A549 (cell line): Measurements from ENCODE around the gene RTEL1. TPM values are rescaled to one million over a fixed set of nuclear protein-coding genes. Genes with fewer than 3 reads are reported as not detected.

Experiments used
- ATAC-seq, 2 experiments: fragments of 200-7000 bp in 1 of 2; fragments of >200 bp in 1 of 2; cut with Nextera tagmentation in 1 of 2; cut with Tn5 transposase in 1 of 2; 3 replicates each; pipeline versions ENCODE4 v1.8.0 to v1.9.1; 2018 to 2020; ENCODE audit warnings: mild to moderate bottlenecking in 1 of 2, moderate library complexity in 1 of 2
- CTCF ChIA-PET: fragments of 300-600 bp; sonication (Branson Sonifier 250); formaldehyde crosslinking; extraction: SDS; loops from one replicate; lab custom pipeline; 2021; ENCODE audit warnings: antibody characterized with exemption, inconsistent platforms; lab: Yijun Ruan, JAX
- POLR2A ChIA-PET: fragments of 350-600 bp; formaldehyde crosslinking; extraction: SDS; loops from one replicate; lab custom pipeline; 2021; ENCODE audit warnings: antibody characterized with exemption, inconsistent platforms; lab: Yijun Ruan, JAX
- DNase-seq, 2 experiments: peaks; one replicate each; pipeline versions ENCODE4 v3.0.0 to v3.0.0-alpha.2; 2011 to 2016; ENCODE audit warnings: low read depth in 1 of 2, low spot score in 1 of 2
- FAIRE-seq: peaks from 2 replicates; lab custom pipeline; 2011; peaks lifted over from hg19 to GRCh38; lab: Jason Lieb, UNC
- H3K27ac ChIP-seq, 2 experiments: fragments of >200 bp; sonication (Bioruptor Twin); formaldehyde crosslinking; 3 replicates each; pipeline ENCODE4 v1.5.1; 2016 to 2017
- H3K4me1 ChIP-seq: fragments of >200 bp; sonication (Bioruptor Twin); formaldehyde crosslinking; 3 replicates; pipeline ENCODE4 v1.6.1; 2016
- H3K4me2 ChIP-seq: fragments of >200 bp; sonication (Bioruptor Twin); formaldehyde crosslinking; 3 replicates; pipeline ENCODE4 v1.6.1; 2016
- H3K4me3 ChIP-seq: fragments of >200 bp; sonication (Bioruptor Twin); formaldehyde crosslinking; 3 replicates; pipeline ENCODE4 v1.5.1; 2016
- H3K9me3 ChIP-seq: fragments of >200 bp; sonication (Bioruptor Twin); formaldehyde crosslinking; 3 replicates; pipeline ENCODE4 v1.6.1; 2016
- ATOH8 ChIP-seq: fragments of 250-450 bp; sonication (Bioruptor Pico); IDR thresholded peaks from 2 replicates; pipeline ENCODE4 v1.5.0; 2020; ENCODE audit warnings: low read depth, mild to moderate bottlenecking, moderate library complexity
- BHLHE40 ChIP-seq: IDR thresholded peaks from 2 replicates; pipeline ENCODE4 v1.6.1; 2012; ENCODE audit warnings: low read depth, low read length, inconsistent platforms
- CBX8 ChIP-seq: fragments of 200-600 bp; sonication (generic); IDR thresholded peaks from 2 replicates; pipeline ENCODE4 v1.6.1; 2016
- E2F6 ChIP-seq: IDR thresholded peaks from 2 replicates; pipeline ENCODE4 v1.6.1; 2012; ENCODE audit warnings: low read depth, borderline replicate concordance
- ELK1 ChIP-seq: fragments of 150-350 bp; IDR thresholded peaks from 2 replicates; pipeline ENCODE4 v1.6.1; 2014; ENCODE audit warnings: low read depth, mild to moderate bottlenecking, low read length
- ESRRA ChIP-seq: fragments of 150-350 bp; IDR thresholded peaks from 2 replicates; pipeline ENCODE4 v1.6.1; 2014; ENCODE audit warnings: mild to moderate bottlenecking, low read length, borderline replicate concordance
- FOSB ChIP-seq: fragments of 250-450 bp; sonication (Bioruptor Pico); IDR thresholded peaks from 2 replicates; pipeline ENCODE4 v1.5.0; 2020; ENCODE audit warnings: mild to moderate bottlenecking, moderate library complexity
- GATA3 ChIP-seq: IDR thresholded peaks from 2 replicates; pipeline ENCODE4 v1.6.1; 2012; ENCODE audit warnings: borderline replicate concordance
- HDAC2 ChIP-seq: fragments of 200-600 bp; sonication (generic); IDR thresholded peaks from 2 replicates; pipeline ENCODE4 v1.6.1; 2016
- HEYL ChIP-seq: fragments of 250-450 bp; sonication (Bioruptor Pico); IDR thresholded peaks from 2 replicates; pipeline ENCODE4 v1.8.0; 2021; ENCODE audit warnings: mild to moderate bottlenecking, moderate library complexity
- HOXB5 ChIP-seq: fragments of 250-450 bp; sonication (Bioruptor Pico); IDR thresholded peaks from 2 replicates; pipeline ENCODE4 v1.5.0; 2020; ENCODE audit warnings: mild to moderate bottlenecking, moderate library complexity
- JUN ChIP-seq, 2 experiments: fragments of >200 bp; sonication (Bioruptor Twin); formaldehyde crosslinking; IDR thresholded peaks; 2 replicates in 1 of 2; 3 replicates in 1 of 2; pipeline ENCODE4 v1.6.1; 2016 to 2017
- KDM1A ChIP-seq: fragments of 200-600 bp; sonication (generic); IDR thresholded peaks from 2 replicates; pipeline ENCODE4 v1.6.1; 2016; ENCODE audit warnings: low read depth, mild to moderate bottlenecking
- MAFK ChIP-seq: fragments of 450-650 bp; IDR thresholded peaks from 2 replicates; pipeline ENCODE4 v1.6.1; 2014; ENCODE audit not compliant: partially characterized antibody
- MAZ ChIP-seq: fragments of 150-350 bp; IDR thresholded peaks from 2 replicates; pipeline ENCODE4 v1.6.1; 2014; ENCODE audit warnings: antibody characterized with exemption, low read depth, low read length, borderline replicate concordance
- NFE2L2 ChIP-seq: fragments of 150-350 bp; conservative IDR thresholded peaks from 2 replicates; pipeline ENCODE4 v1.6.1; 2014; ENCODE audit warnings: low read length
- POLR2A ChIP-seq: IDR thresholded peaks from 2 replicates; pipeline ENCODE4 v1.6.1; 2012; ENCODE audit warnings: mild to moderate bottlenecking, low read length
- RCOR1 ChIP-seq: fragments of 150-350 bp; IDR thresholded peaks from 2 replicates; pipeline ENCODE4 v1.6.1; 2014; ENCODE audit warnings: antibody characterized with exemption, low read length, low read depth
- REST ChIP-seq: fragments of 200-600 bp; sonication (generic); IDR thresholded peaks from 2 replicates; pipeline ENCODE4 v1.6.1; 2016; ENCODE audit warnings: antibody characterized with exemption, mild to moderate bottlenecking, moderate library complexity
- SREBF2 ChIP-seq: fragments of 450-650 bp; IDR thresholded peaks from 2 replicates; pipeline ENCODE4 v1.6.1; 2014; ENCODE audit warnings: mild to moderate bottlenecking, moderate library complexity
- ZNF302 ChIP-seq: fragments of 250-450 bp; sonication (Bioruptor Pico); IDR thresholded peaks from 2 replicates; pipeline ENCODE4 v1.9.0; 2021; ENCODE audit warnings: inconsistent platforms, mild to moderate bottlenecking, moderate library complexity
- WGBS: methylation state at CpG from one replicate; pipeline ENCODE4 v1.1.6; 2017; ENCODE audit errors: missing lambda C conversion rate; 5-methylcytosine and 5-hydroxymethylcytosine counted together
- polyA plus RNA-seq, 4 experiments: library from polyadenylated mRNA; depleted of rRNA in 3 of 4; stranded (reverse); fragments of >200 nt; fragmentation: RNase III in 1 of 4; extraction: RNeasy Plus Mini Kit Qiagen cat#74134 plus additional on column Dnase treatment in 1 of 4; gene quantifications; 2 replicates in 3 of 4; 3 replicates in 1 of 4; pipeline ENCODE4 v1.2.3, GENCODE V29; 2011 to 2017

Gene RTEL1
- polyA plus RNA-seq, 2 of the 4 experiments (the other 2 are of a cell fraction): 11.3 to 12.6 TPM

- TF ChIP-seq REST: no peak
- TF ChIP-seq HEYL (CRISPR knock-in tag): no peak
- no peak for TF ChIP-seq NFE2L2
Measured at GRCh38 chr20:63655249-63655648, 2.9 kb upstream of the RTEL1 start (continued).

- DNase-seq: no peak
- 78% methylated on average over 3 of the region's 3 CpGs for WGBS
- H3K4me2 ChIP-seq: no peak overlapping the region
- TF ChIP-seq HDAC2 (no peak), MAFK (no peak), ELK1 (no peak), POLR2A (no peak), ESRRA (no peak), SREBF2 (no peak), KDM1A (no peak)
- TF ChIP-seq, all 56 proteins: peak for 0
- ATAC-seq: no peak
- H3K9me3 ChIP-seq: no peaks in the 10 kb centered on the region
- ChIA-PET CTCF (interaction anchor here (1.0 kb wide), 1 partner anchor 119 kb away, joined by 3 read pairs; no protein-coding TSS in a partner anchor), POLR2A (no interaction called here)
- peaks cover 20% of the 10 kb centered on the region for H3K4me1 ChIP-seq
- no peak overlapping the region for H3K4me3 ChIP-seq
- H3K27ac ChIP-seq: no peak overlapping the region
- no peak for FAIRE-seq
Measured at GRCh38 chr20:63656451-63656850, 1.7 kb upstream of the RTEL1 start.

- H3K4me1 ChIP-seq: peaks cover 16% of the 10 kb centered on the region
- POLR2A ChIA-PET: interaction anchor here (1.1 to 1.2 kb wide), 3 partner anchors 25 to 50 kb away, joined by 4 to 6 read pairs (median 5); partner anchors contain the start of genes ARFRP1, GMEB2 and ZGPAT
- no peak for TF ChIP-seq GATA3
- TF ChIP-seq BHLHE40: no peak
- no peak for FAIRE-seq
- H3K27ac ChIP-seq: peak overlapping the region in 1 of 2 experiments; percentile 93; a peak in 4 of 6 replicates
- H3K4me2 ChIP-seq: 0 out of 3 replicates have a peak overlapping the region, but pooled peaks have one; percentile 33
- no peaks in the 10 kb centered on the region for H3K9me3 ChIP-seq
- WGBS: 75% methylated on average over 19 of the region's 31 CpGs
- CTCF ChIA-PET: no interaction called here
- DNase-seq: no peak
- H3K4me3 ChIP-seq: no peak overlapping the region
- no peak for ATAC-seq
Measured at GRCh38 chr20:63657260-63657936, 714 bp upstream of the RTEL1 start.

- DNase-seq: no peak
- no peak for TF ChIP-seq GATA3
- no peak for TF ChIP-seq FOSB
- TF ChIP-seq ESRRA: no peak
- no peak for TF ChIP-seq REST
- no peak for TF ChIP-seq ATOH8
- TF ChIP-seq HOXB5 (CRISPR knock-in tag): no peak
- TF ChIP-seq JUN (IDR thresholded peaks at IDR 0.05): no peak
- TF ChIP-seq ZNF302: no peak
- no peak for TF ChIP-seq E2F6
- no peak for TF ChIP-seq CBX8
- TF ChIP-seq SREBF2: no peak
- TF ChIP-seq MAZ: no peak
- no peak for TF ChIP-seq RCOR1
- CTCF ChIA-PET: interaction anchor here (1.2 to 2.0 kb wide), 2 partner anchors 30 to 121 kb away, joined by 4 to 7 read pairs; no protein-coding TSS in a partner anchor
- 5% methylated on average over 24 of the region's 25 CpGs for WGBS
- no peaks in the 10 kb centered on the region for H3K9me3 ChIP-seq
- peak overlapping the region; percentile 90 for H3K4me2 ChIP-seq
- no peak for FAIRE-seq
- peaks cover 6% of the 10 kb centered on the region; the same call in 2 of the 3 replicates for H3K4me1 ChIP-seq
- peak overlapping the region; percentile 83 to 93 for H3K27ac ChIP-seq
- POLR2A ChIA-PET: interaction anchor here (0.8 to 1.2 kb wide), 5 partner anchors 17 to 90 kb away, joined by 3 to 9 read pairs (median 5); partner anchors contain the start of genes ARFRP1, GMEB2 and ZGPAT
- ATAC-seq: peak; percentile 51 to 53
- peak overlapping the region; percentile 74 for H3K4me3 ChIP-seq
Measured at GRCh38 chr20:63658749-63659187, 656 bp downstream of the RTEL1 start.
